ENCODE measurements around the gene CLMN.
"Not testable (repeated sequence)": the region's sequence is repeated elsewhere in the genome, so short reads cannot be mapped to it uniquely, and the experiment has no call there.

Gene CLMN

DNA sequence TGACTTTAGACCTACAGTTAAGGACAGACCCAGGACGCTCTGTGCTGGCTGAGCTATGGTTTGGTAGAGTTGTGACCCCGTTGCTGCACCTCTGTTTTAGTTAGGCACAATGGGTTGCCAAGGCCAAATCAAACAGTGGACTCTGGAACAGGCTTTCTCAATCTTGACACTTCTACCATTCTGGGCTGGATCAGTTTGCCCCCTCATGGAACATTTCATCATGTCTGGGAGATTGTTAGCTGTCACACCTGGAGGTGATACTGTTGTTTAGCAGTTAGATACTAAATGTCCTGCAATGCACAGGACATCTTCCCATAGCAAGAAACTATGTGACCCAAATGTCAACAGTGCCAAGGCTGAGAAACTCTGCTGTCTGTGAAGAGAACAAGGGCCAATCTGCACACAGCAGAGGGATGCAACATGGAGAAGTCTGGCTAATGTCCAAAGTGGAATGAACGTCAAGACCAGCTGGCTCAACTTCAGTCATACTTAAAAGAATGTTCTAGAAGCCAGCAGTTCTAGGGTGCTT is 96.8 kb downstream of the CLMN start:
- no peak for DNase-seq (ENCODE audit: low read depth in 1 of 2, low spot score in 1 of 2)

DNA sequence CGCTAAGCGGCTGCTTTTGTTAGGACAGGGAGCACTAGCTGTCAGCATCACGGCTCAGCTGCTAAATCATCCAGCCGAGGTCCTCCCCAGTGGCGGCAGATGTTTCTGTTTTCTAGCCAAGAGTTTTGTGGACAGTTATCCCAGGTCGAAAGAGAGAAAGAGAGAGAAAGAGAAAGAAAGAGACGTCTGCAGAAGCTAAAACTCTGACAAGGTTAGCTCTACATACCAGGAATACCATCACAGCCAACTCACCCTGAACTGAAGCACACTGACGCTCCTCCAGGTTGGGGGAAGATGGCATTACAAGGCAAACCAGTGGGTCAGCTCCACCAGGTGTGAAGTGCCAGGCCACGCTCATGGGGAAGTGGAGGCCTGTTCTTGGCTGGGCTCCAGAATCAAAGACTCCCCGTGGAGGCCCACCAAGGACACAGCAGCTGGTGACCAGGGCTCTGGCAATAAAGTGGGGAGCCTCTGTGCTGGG is 97.5 kb downstream of the CLMN start:
- DNase-seq (ENCODE audit: low read depth in 1 of 2, low spot score in 1 of 2): no peak

DNA sequence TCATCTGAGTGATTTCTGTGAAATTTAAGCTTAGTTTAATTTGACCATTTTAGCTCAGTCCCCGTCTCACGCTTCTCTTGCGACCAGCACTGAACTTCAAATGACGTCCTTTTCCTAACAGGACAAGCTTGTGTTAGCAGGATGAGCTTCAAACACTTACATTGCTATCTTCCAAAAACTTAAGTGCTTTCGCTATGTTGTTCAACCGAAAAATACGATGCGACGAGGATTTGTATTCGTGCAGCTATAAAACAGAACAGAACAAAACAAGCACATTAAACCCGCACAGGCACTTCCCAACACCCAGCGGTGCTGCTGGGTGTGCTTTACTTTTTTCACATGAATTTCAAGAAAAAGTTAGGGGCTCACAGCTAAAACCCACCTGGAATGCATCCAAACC is 98.2 kb downstream of the CLMN start:
- DNase-seq (ENCODE audit: low read depth in 1 of 2, low spot score in 1 of 2): no peak

DNA sequence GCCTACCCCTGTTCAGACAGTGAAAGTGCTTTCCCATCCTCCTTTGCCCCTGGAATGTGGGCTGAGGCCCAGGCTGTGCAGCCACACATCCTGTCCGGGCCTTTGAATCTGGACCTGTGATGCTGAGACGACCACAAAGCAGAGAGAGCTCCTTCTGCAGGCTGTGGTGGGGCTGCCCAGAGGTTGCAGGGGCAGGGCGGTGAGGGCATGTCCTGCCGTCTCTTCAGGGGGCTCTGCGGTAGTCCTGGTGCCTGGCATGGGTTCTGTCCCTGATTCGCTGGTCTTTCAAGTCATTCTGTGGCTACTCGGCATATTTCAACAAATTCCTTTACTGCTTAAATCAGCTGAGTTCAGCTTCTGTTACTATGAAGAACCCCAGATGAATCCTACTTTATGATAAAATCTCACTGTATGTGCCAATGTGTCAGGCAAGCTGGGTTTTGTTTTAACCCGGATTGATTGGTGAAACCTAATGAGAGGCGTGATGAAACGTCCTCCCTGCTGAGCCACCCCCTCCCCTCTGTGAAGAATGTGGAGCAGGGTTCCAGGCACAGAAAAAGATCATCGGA is 99.0 kb downstream of the CLMN start:
- DNase-seq (ENCODE audit: low read depth in 1 of 2, low spot score in 1 of 2): no peak

DNA sequence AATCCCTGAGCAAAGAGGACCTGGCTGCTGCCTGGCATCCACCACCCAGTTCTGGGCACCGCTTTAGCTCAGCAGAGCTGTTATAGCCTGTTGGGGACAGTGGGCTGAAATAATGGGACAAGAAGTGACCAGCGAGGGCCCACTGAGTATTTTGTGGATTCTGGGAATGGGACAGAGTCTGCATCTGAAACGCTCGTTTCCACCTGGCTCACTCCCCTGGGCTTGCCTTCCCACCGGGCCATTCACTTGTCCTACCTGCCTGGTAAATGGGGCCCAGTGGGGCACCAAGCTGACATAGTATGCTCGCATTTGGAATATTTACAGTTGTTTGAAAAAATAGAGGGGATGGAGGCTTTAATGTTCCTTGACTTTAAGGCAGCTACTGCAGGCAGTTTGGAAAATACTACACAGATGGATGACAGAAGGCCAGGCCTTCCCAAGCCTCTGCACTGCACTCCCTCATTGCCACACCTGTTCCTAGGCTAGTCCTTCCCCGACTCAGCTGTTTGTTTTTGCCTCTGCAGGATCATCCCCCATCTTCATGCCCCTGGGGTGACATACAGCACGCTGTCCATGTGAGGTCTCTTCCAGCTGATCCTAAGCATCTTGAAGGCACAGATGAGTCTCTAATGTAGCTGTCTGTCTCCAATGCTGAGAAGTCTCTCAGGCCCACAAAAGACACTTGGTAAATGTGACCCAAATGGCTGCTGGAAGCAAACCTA is 101.1 kb downstream of the CLMN start:
- no peak for DNase-seq (ENCODE audit: low read depth in 1 of 2, low spot score in 1 of 2)

DNA sequence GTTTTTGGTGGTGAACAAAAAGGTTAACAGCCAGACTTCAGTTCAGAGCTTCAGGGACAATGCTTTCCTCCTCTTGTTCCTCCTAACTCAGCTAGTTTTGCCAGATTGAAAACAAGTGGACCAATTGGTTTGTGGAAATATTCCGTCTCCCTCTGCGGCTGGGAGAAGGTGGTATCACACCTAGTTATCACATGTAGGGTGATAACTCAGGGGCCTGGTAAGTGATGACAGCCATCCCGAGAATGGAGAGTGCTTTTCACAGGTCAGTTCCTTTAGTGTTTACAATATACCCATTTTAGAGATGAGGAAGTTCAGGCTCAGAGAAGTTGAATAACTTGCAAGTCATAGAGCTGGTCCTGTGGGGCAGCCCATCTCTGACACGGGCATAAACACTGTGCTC is 101.7 kb downstream of the CLMN start:
- DNase-seq (ENCODE audit: low read depth in 1 of 2, low spot score in 1 of 2): no peak

DNA sequence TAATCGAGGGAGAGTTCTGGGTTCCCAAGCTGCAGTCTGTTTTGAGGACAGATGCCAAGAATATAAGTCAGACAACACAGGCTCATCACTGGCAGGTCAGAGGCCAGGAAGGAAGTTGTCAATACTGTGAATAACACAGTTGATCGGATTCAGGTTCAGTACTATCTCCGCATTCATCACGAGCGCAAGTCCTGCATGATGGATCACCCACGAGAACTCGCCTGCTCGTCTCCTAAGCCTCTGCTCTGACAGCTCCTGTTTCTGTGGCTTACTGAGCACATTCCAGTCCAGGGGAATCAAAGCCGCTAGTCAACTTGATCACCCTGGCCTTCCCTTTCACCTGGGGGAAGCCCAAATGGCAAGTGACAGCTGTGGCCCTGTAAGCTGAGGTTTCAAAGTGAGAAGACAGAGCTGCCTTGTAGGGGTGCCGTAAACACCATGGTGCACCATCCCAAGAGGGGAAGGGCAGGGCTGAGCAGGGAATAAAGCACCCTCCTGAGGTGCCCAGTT is 102.3 kb downstream of the CLMN start:
- no peak for DNase-seq (ENCODE audit: low read depth in 1 of 2, low spot score in 1 of 2)

DNA sequence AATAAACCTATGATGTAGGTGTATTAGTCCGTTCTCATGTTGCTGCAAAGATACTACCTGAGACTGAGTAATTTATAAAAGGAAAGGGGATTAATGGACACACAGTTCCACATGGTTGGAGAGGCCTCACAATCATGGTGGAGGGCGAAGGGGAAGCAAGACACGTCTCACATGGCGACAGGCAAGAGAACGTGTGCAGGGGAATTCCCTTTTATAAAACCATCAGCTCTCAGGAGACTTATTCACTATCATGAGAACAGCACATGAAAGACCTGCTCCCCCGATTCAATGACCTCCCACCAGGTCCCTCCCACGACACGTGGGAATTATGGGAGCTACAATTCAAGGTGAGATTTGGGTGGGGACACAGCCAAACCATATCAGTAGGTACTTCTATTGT is 103.7 kb downstream of the CLMN start:
- no peak for DNase-seq (ENCODE audit: low read depth in 1 of 2, low spot score in 1 of 2)

DNA sequence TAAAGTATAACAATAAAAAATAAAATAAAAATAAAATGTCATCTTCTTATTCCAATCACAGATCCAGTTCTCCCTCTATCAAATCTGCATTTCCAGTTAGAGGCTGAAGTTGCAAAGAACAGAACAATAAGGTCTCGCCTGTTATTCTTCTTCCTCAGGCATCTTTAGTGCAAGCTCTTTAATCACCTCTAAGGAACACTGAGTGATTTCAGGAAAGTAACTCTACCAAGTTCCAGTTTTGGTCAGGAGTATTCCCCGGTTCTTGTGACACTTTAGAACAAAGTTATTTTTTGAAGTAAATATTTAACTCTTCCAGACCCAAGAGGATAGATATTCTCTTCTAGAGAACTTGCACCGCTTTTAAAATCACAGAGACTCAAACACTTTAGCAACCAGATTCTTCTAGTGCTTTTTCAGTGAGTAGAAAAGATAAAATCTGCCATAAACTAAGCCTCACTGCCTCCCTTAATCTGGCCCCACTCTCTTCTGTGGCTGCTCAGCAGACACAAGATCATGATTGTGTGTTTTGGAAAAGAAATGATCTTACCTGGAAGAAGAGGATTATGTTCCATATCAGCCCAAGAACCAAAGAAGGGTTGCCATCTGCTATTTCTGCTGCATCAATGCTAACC is 104.5 kb downstream of the CLMN start:
- DNase-seq (ENCODE audit: low read depth in 1 of 2, low spot score in 1 of 2): no peak

DNA sequence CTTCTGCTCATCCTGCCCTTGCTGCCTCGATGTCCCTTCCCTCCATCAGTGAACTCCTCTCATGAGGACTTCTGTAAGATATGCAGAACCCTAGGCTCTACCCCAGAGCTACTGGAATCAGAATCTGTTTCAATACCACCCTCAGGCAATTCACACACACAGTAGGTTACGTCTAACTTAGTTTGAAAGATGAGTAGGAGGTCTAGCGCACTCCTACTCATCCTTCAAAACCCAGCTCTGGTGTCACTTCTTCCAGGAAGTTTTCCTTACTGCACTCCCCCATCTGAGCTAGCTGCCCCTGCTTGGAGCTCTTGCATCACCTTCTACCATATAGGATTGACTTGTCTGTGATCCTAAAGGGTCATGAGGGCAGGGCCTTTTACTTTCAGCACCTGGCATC is 105.9 kb downstream of the CLMN start:
- DNase-seq (ENCODE audit: low read depth in 1 of 2, low spot score in 1 of 2): no peak

DNA sequence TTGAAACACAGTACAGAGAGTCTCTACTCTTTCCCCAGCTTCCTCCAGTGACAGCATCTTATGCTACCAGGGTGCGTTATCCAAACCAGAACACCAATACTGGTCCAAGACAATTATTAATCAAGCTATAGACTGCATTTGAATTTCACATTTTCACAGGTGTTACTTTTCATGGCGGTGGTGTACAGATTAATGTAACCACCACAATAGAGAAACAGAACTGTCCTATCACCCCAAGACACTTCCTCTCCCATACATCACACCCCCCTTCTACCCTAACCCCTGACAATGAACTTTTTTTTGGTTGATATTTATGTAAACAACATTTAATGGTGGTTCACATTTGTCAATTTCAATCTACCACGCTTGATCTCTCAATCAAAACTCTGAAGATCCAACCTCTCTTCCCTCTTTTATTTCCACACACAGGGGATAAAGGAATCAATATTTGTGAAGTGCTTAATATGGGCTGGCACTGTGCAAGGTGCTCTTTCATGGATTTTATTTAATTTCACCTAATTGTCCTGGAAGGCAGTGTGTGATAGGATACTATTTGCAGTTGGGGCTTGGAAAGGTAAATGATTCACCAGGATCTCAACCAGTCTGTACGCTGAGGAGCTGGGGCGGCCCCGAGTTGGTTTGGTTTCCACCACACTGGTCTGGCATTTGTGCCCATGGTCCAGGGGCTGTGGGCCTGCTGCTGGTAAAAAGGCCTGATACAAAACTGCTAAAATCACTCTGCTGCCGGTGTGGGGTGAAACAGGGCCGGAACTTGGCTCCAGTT is 107.8 kb downstream of the CLMN start:
- no peak for DNase-seq (ENCODE audit: low read depth in 1 of 2, low spot score in 1 of 2)

DNA sequence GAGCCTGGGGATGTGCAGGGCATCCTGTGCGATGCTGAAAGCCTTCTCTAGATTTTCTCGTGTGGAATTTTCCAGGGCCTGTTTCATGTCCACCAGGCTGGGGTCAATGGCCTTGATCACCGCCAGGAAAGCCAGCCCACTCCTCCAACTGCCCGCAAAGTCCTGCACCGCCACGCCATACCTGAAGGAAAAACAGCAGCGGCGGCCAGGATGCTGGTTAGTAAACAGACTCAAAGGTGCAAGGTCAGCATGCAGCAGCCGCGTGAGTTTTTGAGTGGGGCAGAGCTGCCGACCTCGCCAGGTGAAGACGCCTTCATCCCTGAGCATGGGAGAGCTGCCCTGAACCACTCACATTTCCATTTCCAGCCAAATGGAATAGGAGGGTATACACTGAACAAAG is 109.0 kb downstream of the CLMN start:
- DNase-seq (ENCODE audit: low read depth in 1 of 2, low spot score in 1 of 2): no peak

DNA sequence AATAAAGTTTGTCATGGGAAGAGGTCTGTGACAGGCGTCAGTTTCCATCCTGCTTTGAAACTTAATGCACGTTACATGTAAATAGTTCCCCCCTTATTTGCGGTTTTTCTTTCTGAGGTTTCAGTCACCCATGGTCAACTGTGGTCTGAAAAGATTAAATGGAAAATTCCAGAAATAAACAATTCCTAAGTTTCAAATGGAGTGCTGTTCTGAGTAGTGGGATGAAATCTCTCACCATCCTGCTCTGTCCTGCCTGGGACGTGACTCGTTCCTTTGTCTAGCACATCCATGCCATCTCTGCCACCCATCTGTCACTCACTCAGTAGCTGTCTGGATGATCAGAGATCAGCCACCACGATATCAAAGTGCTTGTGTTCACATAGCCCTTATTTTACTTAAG is 111.1 kb downstream of the CLMN start:
- DNase-seq (ENCODE audit: low read depth in 1 of 2, low spot score in 1 of 2): no peak

DNA sequence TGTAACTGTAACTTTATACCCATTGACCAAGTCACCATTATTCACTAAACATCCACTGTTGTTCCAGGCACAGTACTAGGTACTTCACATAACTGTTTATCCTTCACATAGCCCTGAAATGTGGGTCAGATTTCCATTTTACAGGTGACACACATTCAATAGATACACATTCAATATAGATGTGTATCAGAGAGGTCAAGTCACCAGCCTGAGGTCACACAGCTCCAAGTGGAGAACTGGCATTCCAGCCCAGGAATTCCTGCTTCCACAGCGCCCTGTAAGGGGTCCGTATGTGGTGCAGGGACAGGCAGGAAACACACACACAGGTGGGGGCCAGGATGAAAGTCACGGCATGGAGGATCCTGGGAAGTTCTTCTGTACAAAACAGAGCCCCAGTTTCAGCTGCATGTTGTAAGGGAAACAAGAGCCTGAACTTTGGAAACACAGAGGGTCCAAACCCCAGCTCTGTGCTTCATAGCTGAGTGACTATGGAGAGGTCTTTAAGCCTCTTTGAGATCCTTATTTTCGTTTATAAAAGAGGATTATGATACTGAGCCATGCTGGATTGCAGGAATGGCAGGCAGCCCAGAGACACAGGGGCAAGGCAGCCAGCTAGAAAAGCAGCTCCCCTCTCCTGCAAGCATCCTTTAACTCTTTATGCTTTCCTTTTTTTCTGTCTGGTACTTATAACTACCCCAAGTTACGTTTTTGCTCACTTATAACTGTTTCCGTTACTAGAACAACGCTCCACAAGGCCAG is 112.1 kb downstream of the CLMN start:
- DNase-seq (ENCODE audit: low read depth in 1 of 2, low spot score in 1 of 2): no peak

DNA sequence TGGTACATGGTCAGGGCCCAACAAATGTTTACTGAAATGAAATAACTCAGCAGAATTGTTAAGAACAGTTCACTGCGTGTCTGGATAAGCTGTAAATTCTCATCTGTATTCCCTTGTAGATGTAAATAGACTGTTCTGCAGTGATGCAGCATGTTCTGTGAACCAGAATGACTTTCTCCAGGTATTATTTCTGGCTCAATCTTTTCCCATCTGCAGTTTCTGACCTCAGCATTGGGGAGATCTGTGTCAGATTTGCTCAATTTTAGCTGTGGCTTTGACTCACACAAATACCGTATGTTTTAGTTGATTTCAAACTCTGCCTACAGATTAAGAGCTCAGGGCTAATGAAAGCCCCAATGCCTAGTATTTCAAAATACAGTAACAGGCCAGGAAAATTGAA is 113.2 kb downstream of the CLMN start:
- no peak for DNase-seq (ENCODE audit: low read depth in 1 of 2, low spot score in 1 of 2)

DNA sequence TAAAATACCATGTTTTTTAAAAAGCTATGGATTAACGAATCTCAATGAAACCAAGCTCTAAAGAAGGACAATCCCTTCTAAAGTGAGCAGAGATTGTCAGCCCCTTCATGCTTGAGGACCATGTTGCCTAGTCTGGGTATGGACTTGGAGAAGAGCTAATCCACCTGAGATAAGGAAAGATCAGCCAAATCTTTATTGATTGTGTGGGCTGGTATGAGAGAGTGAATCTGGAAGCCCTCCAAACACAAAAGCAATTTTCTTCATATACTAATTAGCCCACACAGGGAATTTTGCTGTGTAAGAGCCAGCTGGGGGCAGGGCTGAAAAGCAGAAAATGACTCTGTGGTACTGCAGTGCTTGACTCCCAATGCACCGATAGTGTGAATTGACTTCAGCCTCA is 115.0 kb downstream of the CLMN start:
- DNase-seq (ENCODE audit: low read depth in 1 of 2, low spot score in 1 of 2): no peak

DNA sequence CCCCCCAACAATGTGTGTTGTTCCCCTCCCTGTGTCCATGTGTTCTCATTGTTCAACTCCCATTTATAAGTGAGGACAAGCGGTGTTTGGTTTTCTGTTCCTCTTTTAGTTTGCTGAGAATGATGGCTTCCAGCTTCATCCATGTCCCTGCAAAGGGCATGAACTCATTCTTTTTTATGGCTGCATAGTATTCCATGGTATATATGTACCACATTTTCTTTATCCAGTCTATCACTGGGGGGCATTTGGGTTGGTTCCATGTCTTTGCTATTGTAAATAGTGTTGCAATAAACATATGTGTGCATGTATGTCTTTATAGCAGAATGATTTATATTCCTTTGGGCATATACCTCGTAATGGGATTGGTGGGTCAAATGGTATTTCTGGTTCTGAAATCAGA is 118.0 kb downstream of the CLMN start:
- DNase-seq (ENCODE audit: low read depth in 1 of 2, low spot score in 1 of 2): not testable (repeated sequence)

DNA sequence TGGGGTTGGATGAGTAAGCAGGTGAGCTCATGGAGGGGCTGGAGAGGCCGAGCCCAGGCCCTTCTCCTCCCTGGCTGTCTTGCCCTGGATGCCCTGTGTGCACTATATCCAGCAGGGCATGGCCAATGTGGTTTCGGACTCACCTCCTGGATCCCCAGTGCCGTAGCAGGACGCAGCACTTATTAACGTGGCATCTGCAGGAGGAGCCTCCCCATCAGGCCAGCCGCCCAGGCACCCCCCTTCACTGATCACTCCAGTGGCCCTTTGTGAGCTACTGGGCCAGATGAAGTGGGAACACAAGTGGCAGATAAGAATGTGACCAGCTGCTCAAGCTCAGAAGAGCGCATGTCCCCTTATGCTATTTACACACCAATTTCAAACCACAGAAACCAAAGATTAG is 119.3 kb downstream of the CLMN start:
- no peak for DNase-seq (ENCODE audit: low read depth in 1 of 2, low spot score in 1 of 2)

DNA sequence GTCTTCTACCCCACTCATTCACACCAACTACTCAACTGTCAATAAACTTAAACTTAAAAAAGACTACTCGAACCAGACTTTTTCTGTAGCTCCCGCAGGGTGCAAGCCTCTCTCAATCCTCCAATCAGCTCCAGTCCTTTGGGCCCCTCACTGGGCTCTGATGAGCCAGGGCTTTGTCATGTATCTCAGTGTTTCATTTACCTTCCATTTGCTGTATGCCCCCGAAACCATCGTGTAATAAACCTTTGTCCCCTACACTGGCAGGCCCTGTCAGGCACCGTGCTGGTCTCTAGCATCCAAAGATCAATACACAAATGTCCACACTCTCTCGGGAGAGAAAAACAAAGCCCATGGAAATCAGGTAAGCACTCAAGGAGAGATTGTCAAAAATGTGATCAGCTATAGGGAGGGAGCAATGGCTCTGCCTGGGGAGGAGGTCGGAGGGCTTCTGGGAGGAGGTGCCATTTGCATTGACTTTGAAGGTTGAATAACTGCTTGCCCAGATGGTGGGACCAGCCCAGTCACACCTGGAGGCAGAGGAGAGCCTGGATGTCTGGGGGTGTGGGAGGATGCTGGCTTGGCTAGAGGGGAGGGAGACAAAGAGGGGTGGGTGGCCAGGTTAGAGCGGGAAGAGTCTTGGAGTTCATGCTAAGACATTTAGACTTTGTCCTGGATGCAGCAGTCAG is 120.3 kb downstream of the CLMN start:
- DNase-seq (ENCODE audit: low read depth in 1 of 2, low spot score in 1 of 2): no peak

DNA sequence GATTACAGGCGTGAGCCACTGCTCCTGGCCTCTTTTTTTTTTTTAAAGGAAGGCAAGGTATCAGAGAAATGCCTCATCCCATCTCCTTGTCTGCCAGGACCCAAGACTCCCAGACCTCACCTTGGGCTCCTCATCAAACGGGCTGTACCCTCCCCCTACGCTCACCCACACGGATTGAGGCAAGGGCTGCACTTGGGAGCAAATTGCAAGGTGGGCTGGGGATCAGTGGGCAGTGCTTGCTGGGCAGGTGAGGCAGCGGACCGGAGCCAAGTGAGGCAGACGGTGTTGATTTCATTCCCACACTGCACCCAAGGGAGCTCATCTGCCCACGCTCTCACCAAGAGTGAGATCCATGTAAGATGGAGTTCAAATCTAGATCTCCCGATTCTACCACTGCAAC is 121.4 kb downstream of the CLMN start:
- no peak for DNase-seq (ENCODE audit: low read depth in 1 of 2, low spot score in 1 of 2)

Data from activated CD4-positive, alpha-beta T cell treated with anti-CD3 and anti-CD28 coated beads, Interleukin-2, amount 50 U/mL, for 24 hours (primary cell).